Neural progenitor cell (in vitro differentiated cells): ENCODE measurements around the gene CSRNP3. TPM values are rescaled to one million over a fixed set of nuclear protein-coding genes. Genes with fewer than 3 reads are reported as not detected.

Source experiments
- DNase-seq: peaks from one replicate; pipeline ENCODE4 v3.0.0-alpha.2; 2016; ENCODE audit warnings: low spot score
- H2AFZ ChIP-seq: fragments of 200-600 bp; sonication (generic); replicated peaks from 2 replicates; pipeline ENCODE4 v1.6.1; 2016; ENCODE audit warnings: antibody characterized with exemption
- H3F3A ChIP-seq: fragments of 200-600 bp; sonication (generic); 2 replicates; pipeline ENCODE4 v1.6.1; 2016; ENCODE audit warnings: antibody characterized with exemption, low read depth
- H3K27ac ChIP-seq: fragments of 200-600 bp; sonication (generic); 2 replicates; pipeline ENCODE4 v1.5.1; 2016; ENCODE audit warnings: mild to moderate bottlenecking
- H3K27me3 ChIP-seq: fragments of 200-600 bp; sonication (generic); 2 replicates; pipeline ENCODE4 v1.6.1; 2016; ENCODE audit warnings: mild to moderate bottlenecking, moderate library complexity
- H3K36me3 ChIP-seq: fragments of 200-600 bp; sonication (generic); 2 replicates; pipeline ENCODE4 v1.5.1; 2016
- H3K4me1 ChIP-seq: fragments of 200-600 bp; sonication (generic); 2 replicates; pipeline ENCODE4 v1.6.1; 2016; ENCODE audit warnings: mixed run types
- H3K4me2 ChIP-seq: fragments of 200-600 bp; sonication (generic); 2 replicates; pipeline ENCODE4 v1.6.1; 2016
- H3K4me3 ChIP-seq: fragments of 200-600 bp; sonication (generic); 2 replicates; pipeline ENCODE4 v1.5.1; 2016
- H3K79me2 ChIP-seq: fragments of 200-600 bp; sonication (generic); 2 replicates; pipeline ENCODE4 v1.6.1; 2016; ENCODE audit warnings: low read depth
- H3K9ac ChIP-seq: fragments of 200-600 bp; sonication (generic); 2 replicates; pipeline ENCODE4 v1.6.1; 2016
- H3K9me3 ChIP-seq: fragments of 200-600 bp; sonication (generic); 2 replicates; pipeline ENCODE4 v1.5.1; 2016; ENCODE audit warnings: low read depth
- H4K20me1 ChIP-seq: fragments of 200-600 bp; sonication (generic); 2 replicates; pipeline ENCODE4 v1.6.1; 2016; ENCODE audit warnings: low read depth
- H3K27ac Mint-ChIP-seq: 3 replicates; pipeline ENCODE4 v1.8.0; 2021; ENCODE audit warnings: mixed read lengths
- H3K27me3 Mint-ChIP-seq: 2 replicates; pipeline ENCODE4 v1.8.0; 2022; ENCODE audit warnings: low read depth, mild to moderate bottlenecking, inconsistent platforms, moderate library complexity, mixed read lengths; ENCODE audit not compliant: insufficient read depth
- H3K36me3 Mint-ChIP-seq: 3 replicates; pipeline ENCODE4 v1.8.0; 2021; ENCODE audit warnings: mixed read lengths
- H3K4me1 Mint-ChIP-seq: 3 replicates; pipeline ENCODE4 v1.8.0; 2021; ENCODE audit warnings: mixed read lengths
- H3K4me3 Mint-ChIP-seq: 3 replicates; pipeline ENCODE4 v1.8.0; 2021; ENCODE audit warnings: mild to moderate bottlenecking, moderate library complexity, mixed read lengths
- H3K9me3 Mint-ChIP-seq: 3 replicates; pipeline ENCODE4 v1.8.0; 2020; ENCODE audit warnings: mixed read lengths
- CTCF ChIP-seq: fragments of 200-600 bp; sonication (generic); IDR thresholded peaks from 2 replicates; pipeline ENCODE4 v1.5.1; 2017; ENCODE audit warnings: antibody characterized with exemption, mild to moderate bottlenecking
- EZH2 ChIP-seq: fragments of 200-600 bp; sonication (generic); IDR thresholded peaks from 2 replicates; pipeline ENCODE4 v1.6.1; 2017; ENCODE audit warnings: antibody characterized with exemption, mild to moderate bottlenecking, moderate library complexity
- EZH2phosphoT487 ChIP-seq: fragments of 200-600 bp; sonication (generic); IDR thresholded peaks from 2 replicates; pipeline ENCODE4 v1.6.1; 2017; ENCODE audit warnings: antibody characterized with exemption
- total RNA-seq: library from RNA; depleted of rRNA; stranded (reverse); fragments of >200 nt; gene quantifications from 2 replicates; pipeline ENCODE4 v1.2.3, GENCODE V29; 2015; ENCODE audit warnings: low replicate concordance

The CSRNP3 gene
- total RNA-seq, 1 donor from 2014 or later, result 16.9 TPM

DNA sequence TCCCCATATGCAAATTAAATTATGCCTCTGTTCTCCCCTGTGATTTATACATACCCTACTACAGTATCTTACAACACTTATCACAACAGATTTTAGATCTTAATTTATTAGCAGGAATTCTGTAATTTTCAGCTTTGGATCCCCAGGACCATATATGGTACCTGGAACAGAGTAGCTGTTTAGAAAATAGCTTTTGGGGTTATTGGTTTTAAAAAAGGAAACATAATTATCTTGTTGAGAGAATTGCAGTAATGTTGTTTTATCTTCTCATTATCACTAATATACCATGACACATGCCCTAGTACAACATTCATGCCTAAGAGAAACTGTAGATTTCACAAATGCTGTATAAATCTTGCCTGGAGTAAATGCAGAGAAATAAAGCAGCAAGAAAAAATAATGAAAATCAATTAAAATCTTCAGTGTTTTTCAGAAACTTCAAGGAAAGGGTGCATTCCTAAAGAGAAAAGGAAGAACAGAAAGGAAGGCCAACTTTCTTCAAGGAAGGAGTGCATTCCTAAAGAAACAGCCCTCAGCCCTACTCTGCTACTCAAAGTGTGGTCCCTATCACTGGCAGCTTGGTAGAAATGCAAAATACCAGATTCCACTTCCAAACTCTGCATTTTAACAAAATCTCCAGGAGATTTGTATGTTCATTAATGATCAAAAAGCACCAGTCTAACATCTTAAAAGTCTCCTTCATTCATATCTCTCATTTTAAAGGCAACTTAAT lies 37.1 kb upstream of the CSRNP3 start:
- no peak overlapping the region for H3K9ac ChIP-seq
- no peak overlapping the region for H3K27ac ChIP-seq
- no peak overlapping the region for H2AFZ ChIP-seq
- peaks cover 4% of the 10 kb centered on the region for H3K9me3 Mint-ChIP-seq
- no peaks in the 10 kb centered on the region for H3K27me3 ChIP-seq
- TF ChIP-seq CTCF, result no peak
- no peak for TF ChIP-seq EZH2phosphoT487
- TF ChIP-seq EZH2, result no peak
- no peak overlapping the region for H3K4me3 Mint-ChIP-seq
- H3K27me3 Mint-ChIP-seq, result no peaks in the 10 kb centered on the region
- DNase-seq, result no peak
- no peak overlapping the region for H3K4me3 ChIP-seq
- no peaks in the 10 kb centered on the region for H3K79me2 ChIP-seq
- peaks cover 4% of the 10 kb centered on the region for H3K36me3 Mint-ChIP-seq
- no peaks in the 10 kb centered on the region for H4K20me1 ChIP-seq
- H3K36me3 ChIP-seq, result no peaks in the 10 kb centered on the region
- H3K27ac Mint-ChIP-seq, result no peak overlapping the region
- H3K4me1 Mint-ChIP-seq, result peaks cover 34% of the 10 kb centered on the region
- peaks cover 38% of the 10 kb centered on the region for H3K4me1 ChIP-seq
- H3K4me2 ChIP-seq, result no peak overlapping the region
- H3K9me3 ChIP-seq, result no peaks in the 10 kb centered on the region
- peaks cover 36% of the 10 kb centered on the region for H3F3A ChIP-seq

DNA sequence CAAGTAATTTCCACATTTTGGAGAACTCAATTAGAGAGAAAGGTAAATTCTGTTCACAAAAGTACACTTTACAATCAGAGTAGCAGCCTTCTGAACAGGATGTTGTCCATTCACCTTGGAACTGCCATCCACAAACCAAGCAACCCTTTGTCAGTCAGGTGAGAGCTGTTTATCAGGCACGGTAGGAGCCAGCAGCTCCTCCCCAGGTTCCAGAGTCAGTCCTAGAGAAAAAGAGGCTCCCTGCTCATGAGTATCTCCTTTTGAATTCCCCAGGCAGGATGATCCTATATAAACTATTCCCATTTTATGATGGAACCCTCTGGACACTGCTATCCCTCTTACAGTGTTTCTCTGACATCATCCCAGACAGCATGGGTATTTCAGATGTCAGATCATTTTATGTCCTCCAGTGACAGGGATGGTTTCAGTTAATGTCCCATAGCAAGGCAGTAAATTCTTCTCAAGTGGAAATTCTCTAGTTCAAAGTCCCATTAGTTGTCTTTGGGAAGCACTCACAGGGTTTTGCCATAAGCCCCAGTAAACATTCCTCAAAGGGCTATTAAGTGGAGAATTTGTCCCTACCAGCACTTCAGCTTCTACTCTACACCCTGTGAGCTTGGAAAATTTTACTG lies 34.5 kb upstream of the CSRNP3 start:
- H3K36me3 ChIP-seq, result no peaks in the 10 kb centered on the region
- H3K9me3 ChIP-seq, result no peaks in the 10 kb centered on the region
- H3K79me2 ChIP-seq, result no peaks in the 10 kb centered on the region
- H3K4me1 Mint-ChIP-seq, result peaks cover 41% of the 10 kb centered on the region
- H3K36me3 Mint-ChIP-seq, result peaks cover 1% of the 10 kb centered on the region
- H3K27ac Mint-ChIP-seq, result peak overlapping the region; percentile 61
- no peak for DNase-seq
- H3F3A ChIP-seq, result peaks cover 36% of the 10 kb centered on the region
- H3K9me3 Mint-ChIP-seq, result no peaks in the 10 kb centered on the region
- H3K27me3 ChIP-seq, result no peaks in the 10 kb centered on the region
- no peak overlapping the region for H3K9ac ChIP-seq
- peaks cover 39% of the 10 kb centered on the region for H3K4me1 ChIP-seq
- no peaks in the 10 kb centered on the region for H4K20me1 ChIP-seq
- no peak overlapping the region for H3K4me3 ChIP-seq
- peak overlapping the region; percentile 54 for H3K27ac ChIP-seq
- H2AFZ ChIP-seq, result no peak overlapping the region
- no peaks in the 10 kb centered on the region for H3K27me3 Mint-ChIP-seq
- TF ChIP-seq EZH2 (no peak), EZH2phosphoT487 (no peak), CTCF (no peak)
- peak overlapping the region; percentile 52 for H3K4me2 ChIP-seq
- H3K4me3 Mint-ChIP-seq, result peak overlapping the region; percentile 15

GRCh38 chr2:165435611-165436010 lies 33.9 kb upstream of the CSRNP3 start:
- Histone ChIP-seq H3K27ac (peak overlapping the region; percentile 42), H3K4me2 (peak overlapping the region; percentile 52), H3K9me3 (no peaks in the 10 kb centered on the region), H3K4me3 (no peak overlapping the region), H3K9ac (no peak overlapping the region), H3F3A (peaks cover 36% of the 10 kb centered on the region), H3K36me3 (no peaks in the 10 kb centered on the region), H3K27me3 (no peaks in the 10 kb centered on the region), H4K20me1 (no peaks in the 10 kb centered on the region), H3K79me2 (no peaks in the 10 kb centered on the region), H2AFZ (no peak overlapping the region), H3K4me1 (peaks cover 41% of the 10 kb centered on the region)
- DNase-seq, result peak; percentile 66
- peak overlapping the region; percentile 15 for H3K4me3 Mint-ChIP-seq
- TF ChIP-seq EZH2phosphoT487 (no peak), EZH2 (no peak), CTCF (no peak)
- H3K9me3 Mint-ChIP-seq, result no peaks in the 10 kb centered on the region
- H3K36me3 Mint-ChIP-seq, result peaks cover 1% of the 10 kb centered on the region
- H3K4me1 Mint-ChIP-seq, result peaks cover 47% of the 10 kb centered on the region
- peak overlapping the region; percentile 61 for H3K27ac Mint-ChIP-seq
- no peaks in the 10 kb centered on the region for H3K27me3 Mint-ChIP-seq
